GM12878 (cell line): Measurements from ENCODE around the gene PTPRN2. TPM values are rescaled to one million over a fixed set of nuclear protein-coding genes. Genes with fewer than 3 reads are reported as not detected.

Experiments used
- BCL11A ChIP-seq: IDR thresholded peaks from 2 replicates; pipeline ENCODE4 v1.6.1; 2011; ENCODE audit warnings: low read depth, low read length
- CTCF ChIP-seq, 3 experiments: IDR thresholded peaks in 2 of 3; conservative IDR thresholded peaks in 1 of 3; 2 replicates each; pipeline ENCODE4 v1.5.1; 2011; ENCODE audit warnings: low read depth in 3 of 3, low read length in 3 of 3, mild to moderate bottlenecking in 3 of 3, control low read depth in 2 of 3, moderate library complexity in 2 of 3, inconsistent platforms in 1 of 3, mixed read lengths in 1 of 3; ENCODE audit not compliant: control insufficient read depth in 2 of 3, insufficient read depth in 1 of 3; ENCODE audit errors: extremely low read depth in 1 of 3
- NR2C2 ChIP-seq: IDR thresholded peaks from 2 replicates; pipeline ENCODE4 v1.6.1; 2011; ENCODE audit warnings: borderline replicate concordance, low read depth; ENCODE audit not compliant: control insufficient read depth, insufficient read length
- PRDM15 ChIP-seq: fragments of 450-650 bp; formaldehyde crosslinking; IDR thresholded peaks from 2 replicates; pipeline ENCODE4 v1.4.0; 2020; ENCODE audit warnings: mild to moderate bottlenecking, moderate library complexity
- TCF3 ChIP-seq: IDR thresholded peaks from 2 replicates; pipeline ENCODE4 v1.6.1; 2012; ENCODE audit warnings: low read depth, mild to moderate bottlenecking, low read length, borderline replicate concordance; ENCODE audit not compliant: insufficient read depth
- YBX1 ChIP-seq: fragments of 450-650 bp; IDR thresholded peaks from 2 replicates; pipeline ENCODE4 v1.6.1; 2016; ENCODE audit warnings: antibody characterized with exemption
- polyA plus RNA-seq, 11 experiments: library from polyadenylated mRNA; depleted of rRNA in 4 of 11; unstranded in 6 of 11; stranded (reverse) in 5 of 11; fragments of >200 nt; fragmentation: Nextera tagmentation in 4 of 11; fragmentation: Illumina TruSeq in 1 of 11; extraction: Ambion mirVana in 4 of 11; extraction: Trizol in 1 of 11; gene quantifications; 1 replicate in 1 of 11; 2 replicates in 10 of 11; pipeline versions ENCODE4 v1.2.1 to v1.2.3, GENCODE V29; 2011 to 2016; ENCODE audit warnings: inconsistent platforms in 2 of 11, missing spikeins in 2 of 11, low read depth in 1 of 11
- total RNA-seq, 4 experiments: library from RNA; depleted of rRNA in 3 of 4; stranded (reverse); fragments of >200 nt in 3 of 4; fragmentation: Illumina TruSeq in 1 of 4; extraction: Trizol in 1 of 4; gene quantifications; 2 replicates each; pipeline versions ENCODE4 v1.2.1 to v1.2.3, GENCODE V29; 2013 to 2021
- TF ChIP-seq, protein P1 (sequence below): fragments of 450-650 bp; IDR thresholded peaks from 2 replicates; pipeline ENCODE4 v1.6.1; 2017; ENCODE audit warnings: mild to moderate bottlenecking, moderate library complexity
- TF ChIP-seq, protein P2 (sequence below): fragments of 450-650 bp; IDR thresholded peaks from 2 replicates; pipeline ENCODE4 v1.6.1; 2017; ENCODE audit warnings: mild to moderate bottlenecking, low read depth, inconsistent platforms; ENCODE audit not compliant: poor library complexity, severe bottlenecking

PTPRN2 gene
- total and polyA plus RNA-seq, 10 of the 15 experiments (the other 5 are each of a cell fraction or from before 2014, with no cell fraction given): 5.4 TPM; not detected in 9

DNA sequence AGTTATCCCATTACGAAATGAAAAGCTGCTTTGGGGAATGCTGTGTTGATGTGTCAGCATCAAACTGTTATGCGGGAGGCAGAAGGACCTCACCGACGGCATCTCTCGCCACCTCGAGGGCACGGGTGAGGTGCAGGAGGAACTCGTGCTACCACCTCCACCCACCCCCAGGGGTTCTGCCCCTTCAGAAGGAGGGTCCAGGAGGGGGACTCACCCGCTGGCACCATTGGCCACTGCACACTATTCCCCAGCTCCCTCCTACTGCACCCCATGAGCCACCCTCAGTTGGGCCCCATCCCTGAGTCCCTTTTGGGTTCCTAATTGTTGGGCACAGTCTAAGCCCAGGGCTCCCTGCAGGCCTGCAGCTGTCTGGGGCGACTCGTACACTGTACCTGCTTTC is 236.6 kb downstream of the PTPRN2 start (continued):
- TF ChIP-seq, protein P1, sequence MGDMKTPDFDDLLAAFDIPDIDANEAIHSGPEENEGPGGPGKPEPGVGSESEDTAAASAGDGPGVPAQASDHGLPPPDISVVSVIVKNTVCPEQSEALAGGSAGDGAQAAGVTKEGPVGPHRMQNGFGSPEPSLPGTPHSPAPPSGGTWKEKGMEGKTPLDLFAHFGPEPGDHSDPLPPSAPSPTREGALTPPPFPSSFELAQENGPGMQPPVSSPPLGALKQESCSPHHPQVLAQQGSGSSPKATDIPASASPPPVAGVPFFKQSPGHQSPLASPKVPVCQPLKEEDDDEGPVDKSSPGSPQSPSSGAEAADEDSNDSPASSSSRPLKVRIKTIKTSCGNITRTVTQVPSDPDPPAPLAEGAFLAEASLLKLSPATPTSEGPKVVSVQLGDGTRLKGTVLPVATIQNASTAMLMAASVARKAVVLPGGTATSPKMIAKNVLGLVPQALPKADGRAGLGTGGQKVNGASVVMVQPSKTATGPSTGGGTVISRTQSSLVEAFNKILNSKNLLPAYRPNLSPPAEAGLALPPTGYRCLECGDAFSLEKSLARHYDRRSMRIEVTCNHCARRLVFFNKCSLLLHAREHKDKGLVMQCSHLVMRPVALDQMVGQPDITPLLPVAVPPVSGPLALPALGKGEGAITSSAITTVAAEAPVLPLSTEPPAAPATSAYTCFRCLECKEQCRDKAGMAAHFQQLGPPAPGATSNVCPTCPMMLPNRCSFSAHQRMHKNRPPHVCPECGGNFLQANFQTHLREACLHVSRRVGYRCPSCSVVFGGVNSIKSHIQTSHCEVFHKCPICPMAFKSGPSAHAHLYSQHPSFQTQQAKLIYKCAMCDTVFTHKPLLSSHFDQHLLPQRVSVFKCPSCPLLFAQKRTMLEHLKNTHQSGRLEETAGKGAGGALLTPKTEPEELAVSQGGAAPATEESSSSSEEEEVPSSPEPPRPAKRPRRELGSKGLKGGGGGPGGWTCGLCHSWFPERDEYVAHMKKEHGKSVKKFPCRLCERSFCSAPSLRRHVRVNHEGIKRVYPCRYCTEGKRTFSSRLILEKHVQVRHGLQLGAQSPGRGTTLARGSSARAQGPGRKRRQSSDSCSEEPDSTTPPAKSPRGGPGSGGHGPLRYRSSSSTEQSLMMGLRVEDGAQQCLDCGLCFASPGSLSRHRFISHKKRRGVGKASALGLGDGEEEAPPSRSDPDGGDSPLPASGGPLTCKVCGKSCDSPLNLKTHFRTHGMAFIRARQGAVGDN: no peak
- no peak for TF ChIP-seq CTCF (IDR thresholded peaks at IDR 0.05 in 2 of 3, conservative IDR thresholded peaks at IDR 0.05 in 1 of 3; ENCODE audit: control insufficient read depth in 2 of 3, extremely low read depth in 1 of 3, insufficient read depth in 1 of 3, low read depth in 3 of 3, low read length in 3 of 3)
- TF ChIP-seq TCF3: no peak
- no peak for TF ChIP-seq PRDM15 (CRISPR knock-in tag)
- no peak for TF ChIP-seq BCL11A
- no peak for TF ChIP-seq YBX1
- TF ChIP-seq, protein P2, sequence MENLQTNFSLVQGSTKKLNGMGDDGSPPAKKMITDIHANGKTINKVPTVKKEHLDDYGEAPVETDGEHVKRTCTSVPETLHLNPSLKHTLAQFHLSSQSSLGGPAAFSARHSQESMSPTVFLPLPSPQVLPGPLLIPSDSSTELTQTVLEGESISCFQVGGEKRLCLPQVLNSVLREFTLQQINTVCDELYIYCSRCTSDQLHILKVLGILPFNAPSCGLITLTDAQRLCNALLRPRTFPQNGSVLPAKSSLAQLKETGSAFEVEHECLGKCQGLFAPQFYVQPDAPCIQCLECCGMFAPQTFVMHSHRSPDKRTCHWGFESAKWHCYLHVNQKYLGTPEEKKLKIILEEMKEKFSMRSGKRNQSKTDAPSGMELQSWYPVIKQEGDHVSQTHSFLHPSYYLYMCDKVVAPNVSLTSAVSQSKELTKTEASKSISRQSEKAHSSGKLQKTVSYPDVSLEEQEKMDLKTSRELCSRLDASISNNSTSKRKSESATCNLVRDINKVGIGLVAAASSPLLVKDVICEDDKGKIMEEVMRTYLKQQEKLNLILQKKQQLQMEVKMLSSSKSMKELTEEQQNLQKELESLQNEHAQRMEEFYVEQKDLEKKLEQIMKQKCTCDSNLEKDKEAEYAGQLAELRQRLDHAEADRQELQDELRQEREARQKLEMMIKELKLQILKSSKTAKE: no peak
- TF ChIP-seq NR2C2: no peak
